GM19351 (cell line): Measurements from ENCODE around the gene ZDHHC12.

ENCODE experiments used
- ATAC-seq: cut with Tn5 transposase; IDR thresholded peaks from one replicate; pipeline ENCODE4 v1.9.1; 2021; ENCODE audit warnings: mild to moderate bottlenecking, moderate library complexity; ENCODE audit not compliant: unreplicated experiment

Gene ZDHHC12

DNA sequence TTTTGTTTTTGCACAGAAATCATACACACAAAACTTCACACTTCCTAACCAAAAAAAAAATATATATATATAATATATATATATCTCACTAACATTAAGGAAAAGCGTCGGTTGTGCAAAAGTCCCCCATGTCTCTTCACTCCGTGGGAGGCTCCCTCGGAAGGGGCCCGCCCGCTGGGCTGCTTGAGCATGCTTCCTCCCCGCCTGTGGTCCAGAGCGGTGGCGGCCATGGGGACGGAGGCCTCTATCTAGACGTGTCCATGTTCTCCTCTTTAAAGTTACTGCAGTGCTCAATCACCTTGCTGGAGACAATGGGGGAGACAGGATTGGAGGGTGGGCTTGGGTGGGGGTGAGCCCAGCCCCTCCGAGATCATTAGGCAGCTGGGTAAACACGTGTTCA, 7.2 kb upstream of the ZDHHC12 start:
- no peak for ATAC-seq

DNA sequence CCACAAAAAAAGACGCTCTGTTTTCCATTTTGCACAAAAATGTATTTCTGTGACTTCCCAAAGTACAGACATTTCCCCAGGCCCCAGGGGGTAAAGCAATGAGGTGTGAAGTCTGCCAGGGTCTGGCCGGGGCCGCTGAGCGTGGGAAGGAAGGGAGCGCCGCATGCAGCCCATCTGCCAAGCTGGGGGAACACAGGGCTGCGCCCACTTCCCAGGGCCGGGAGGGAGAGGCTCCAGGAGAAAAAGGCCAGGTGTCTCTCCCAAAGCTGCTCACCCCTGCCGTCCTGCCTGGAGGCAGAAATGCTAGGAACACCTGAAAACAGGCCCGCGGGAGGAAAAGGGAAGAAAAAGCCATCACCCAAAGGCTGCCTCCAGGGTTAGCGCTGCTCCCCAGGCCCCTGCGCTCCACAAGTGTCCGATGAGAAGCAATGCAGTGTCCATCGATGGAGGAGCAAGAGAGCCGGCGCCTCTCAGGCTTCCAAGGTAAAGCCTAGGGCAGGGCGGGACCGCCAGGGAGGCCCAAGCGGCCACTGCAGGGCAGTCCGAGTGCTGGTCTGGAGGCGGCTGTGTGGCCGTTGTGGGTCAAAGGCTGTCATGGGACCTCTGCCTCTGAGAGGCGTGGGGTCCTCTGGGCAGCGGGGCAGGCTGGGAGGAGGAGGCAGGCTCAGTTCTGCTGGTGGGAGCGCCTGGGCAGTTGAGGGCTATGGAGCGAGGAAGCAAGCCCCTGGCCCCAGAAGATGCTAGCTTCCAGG, 6.0 kb upstream of the ZDHHC12 start:
- no peak for ATAC-seq

DNA sequence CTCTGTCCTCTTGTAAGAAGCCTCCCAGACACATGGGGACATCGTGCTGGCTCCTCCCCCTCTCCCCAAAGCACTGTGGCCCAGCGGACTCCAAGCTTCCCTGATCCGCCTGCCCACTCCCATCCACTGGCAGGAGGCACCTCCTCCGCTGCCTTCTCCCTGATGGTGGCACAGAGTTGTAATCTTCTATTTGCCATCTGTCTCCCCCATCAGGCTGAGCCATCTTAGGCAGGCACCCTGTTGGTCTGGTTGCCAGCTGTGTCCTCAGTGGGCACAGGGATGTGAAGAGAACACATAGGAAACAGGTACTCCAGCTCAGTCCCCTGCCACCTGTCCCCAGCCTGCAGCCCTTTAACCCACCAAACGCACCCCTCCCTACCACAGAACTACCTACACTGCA, 5.4 kb upstream of the ZDHHC12 start:
- ATAC-seq, result no peak

DNA sequence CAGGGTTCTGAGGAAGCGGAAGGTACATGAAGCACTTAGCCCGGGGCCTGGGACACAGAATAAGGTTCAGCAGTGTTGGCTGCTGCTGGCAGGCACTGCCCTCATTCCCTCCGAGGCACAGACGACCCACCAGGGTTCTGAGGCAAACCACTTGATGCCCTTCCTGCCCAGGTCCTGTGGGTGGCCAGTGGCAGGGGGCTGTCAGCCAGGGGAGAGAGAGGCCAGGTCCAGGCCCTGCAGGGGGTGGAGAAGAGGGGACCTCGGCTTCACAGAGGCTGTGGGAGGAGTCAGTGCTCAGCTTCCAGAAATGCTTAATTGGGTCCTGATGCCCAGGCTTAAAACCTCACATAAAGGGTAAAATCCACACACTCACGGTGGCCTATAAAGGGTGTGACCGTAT, 4.4 kb upstream of the ZDHHC12 start:
- no peak for ATAC-seq

DNA sequence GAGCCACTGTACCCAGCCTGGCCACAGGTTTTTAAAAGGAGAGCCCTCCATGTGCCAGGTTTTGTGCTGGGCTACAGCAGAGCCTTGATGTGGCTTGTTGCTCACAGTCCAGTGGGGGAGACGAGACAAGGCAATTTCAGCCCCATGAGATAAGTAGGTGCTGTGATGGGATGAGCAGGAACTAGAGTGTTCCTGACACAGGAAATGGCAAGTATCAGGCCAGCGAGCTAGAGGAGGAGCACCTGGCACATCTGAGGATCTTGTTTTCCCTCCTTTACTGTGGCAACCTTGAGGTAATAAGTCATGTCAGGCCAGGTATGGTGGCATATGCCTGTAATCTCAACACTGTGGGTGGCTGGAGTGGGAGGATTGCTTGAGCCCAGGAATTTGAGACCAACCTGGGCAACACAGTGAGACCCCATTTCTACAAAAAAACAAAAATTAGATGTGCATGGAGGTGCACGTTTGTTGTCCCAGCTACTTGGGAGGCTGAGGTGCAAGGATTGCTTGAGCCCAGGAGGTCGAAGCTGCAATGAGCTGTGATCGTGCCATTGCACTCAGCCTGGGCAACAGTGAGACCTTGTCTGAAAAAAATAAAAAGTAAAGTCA, 3.8 kb upstream of the ZDHHC12 start:
- ATAC-seq, result no peak

DNA sequence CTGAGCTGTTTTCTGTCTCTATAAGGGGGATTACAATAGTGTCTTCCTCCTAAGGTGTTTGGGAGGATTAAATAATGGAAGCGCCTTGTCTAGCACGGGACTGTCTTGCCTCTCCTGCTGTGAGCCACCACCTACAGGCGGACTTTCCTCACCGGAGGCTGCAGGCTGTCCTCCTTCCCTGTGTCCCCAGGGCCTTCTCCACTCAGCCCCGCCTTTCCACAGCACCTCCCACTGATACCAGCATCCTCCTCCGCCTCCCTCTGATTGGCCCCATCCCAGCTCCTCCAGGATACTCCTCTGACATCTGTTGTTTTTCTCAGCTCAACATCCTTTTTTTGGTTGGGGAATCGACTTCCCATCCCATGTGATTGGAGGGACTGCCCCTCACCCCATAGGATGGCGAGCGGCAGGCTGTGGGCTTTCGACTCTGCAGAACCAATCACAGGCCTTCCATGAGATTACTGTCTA, 851 bp upstream of the ZDHHC12 start:
- ATAC-seq, result peak; percentile 21

DNA sequence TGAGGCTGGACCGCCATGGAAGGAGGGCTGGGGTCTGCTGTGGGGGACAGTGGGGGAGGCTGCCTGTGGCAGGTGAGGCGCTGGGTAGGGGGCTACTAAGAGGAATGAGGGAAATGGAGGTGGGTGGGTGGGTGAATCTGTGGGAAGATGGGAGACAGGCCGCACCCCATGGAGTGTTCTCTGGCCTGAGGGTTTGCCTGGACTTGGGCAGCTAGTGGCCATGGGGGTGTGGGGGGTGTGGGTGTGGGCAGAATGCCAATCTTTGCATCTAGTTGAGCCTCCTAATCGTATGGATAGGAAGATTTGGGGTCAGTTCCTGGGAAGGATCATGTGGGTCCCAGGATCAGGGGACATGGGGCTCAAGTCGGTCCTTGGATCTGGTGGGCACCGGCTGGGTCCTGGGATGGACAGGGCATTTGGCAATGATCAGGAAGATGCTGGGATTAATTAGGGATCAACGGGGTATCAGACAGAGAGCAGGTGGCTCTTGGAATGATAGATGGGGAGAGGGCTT, 518 bp downstream of the ZDHHC12 start:
- ATAC-seq, result no peak

DNA sequence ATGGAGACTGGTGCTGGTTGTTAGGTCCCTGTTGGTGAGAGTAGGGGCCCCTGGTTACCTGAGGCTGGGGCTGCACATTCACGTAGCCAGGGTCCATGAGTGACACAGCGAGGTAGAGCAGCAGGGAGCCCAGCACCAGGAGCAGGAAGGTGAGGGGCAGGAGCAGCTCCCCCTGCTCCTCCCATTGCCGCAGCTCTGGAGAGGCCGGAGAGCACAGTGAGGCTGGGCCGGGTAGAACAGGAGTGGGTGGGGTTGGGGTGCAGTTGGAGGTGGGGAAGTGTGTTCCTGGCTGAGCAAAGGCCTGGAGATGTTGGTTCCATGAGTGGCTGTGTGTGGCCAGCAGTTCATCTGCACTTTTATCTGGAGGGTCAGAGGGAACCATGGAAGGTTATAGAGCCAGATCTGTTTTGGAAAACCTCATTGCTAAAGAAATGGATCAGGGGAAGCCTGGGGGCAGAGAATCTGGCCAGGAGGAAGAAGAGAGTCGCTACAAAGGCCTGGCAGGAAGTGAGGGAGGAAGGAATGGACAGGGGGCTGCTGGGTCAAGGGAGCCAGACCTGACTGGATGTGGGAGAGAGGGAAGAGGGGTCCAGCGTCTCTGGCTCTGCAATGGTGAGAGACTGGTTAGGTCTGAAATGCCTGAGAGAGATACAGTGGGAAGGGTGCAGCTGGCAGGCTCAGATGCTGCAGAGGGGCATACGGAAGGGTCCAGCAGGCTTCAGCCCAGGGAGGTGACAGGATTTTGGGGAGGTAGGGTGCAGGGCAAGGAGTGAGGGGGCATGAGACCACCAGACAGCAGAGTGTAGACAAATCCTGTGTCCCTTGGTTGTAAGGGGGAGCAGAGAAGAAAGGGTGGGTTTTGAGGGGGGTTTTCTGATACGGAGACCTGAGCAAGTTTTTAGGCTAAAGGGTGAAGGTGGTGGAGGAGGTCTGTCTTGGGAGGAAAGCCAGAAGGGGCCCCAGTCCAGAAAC, 1.3 kb downstream of the ZDHHC12 start:
- ATAC-seq, result no peak

DNA sequence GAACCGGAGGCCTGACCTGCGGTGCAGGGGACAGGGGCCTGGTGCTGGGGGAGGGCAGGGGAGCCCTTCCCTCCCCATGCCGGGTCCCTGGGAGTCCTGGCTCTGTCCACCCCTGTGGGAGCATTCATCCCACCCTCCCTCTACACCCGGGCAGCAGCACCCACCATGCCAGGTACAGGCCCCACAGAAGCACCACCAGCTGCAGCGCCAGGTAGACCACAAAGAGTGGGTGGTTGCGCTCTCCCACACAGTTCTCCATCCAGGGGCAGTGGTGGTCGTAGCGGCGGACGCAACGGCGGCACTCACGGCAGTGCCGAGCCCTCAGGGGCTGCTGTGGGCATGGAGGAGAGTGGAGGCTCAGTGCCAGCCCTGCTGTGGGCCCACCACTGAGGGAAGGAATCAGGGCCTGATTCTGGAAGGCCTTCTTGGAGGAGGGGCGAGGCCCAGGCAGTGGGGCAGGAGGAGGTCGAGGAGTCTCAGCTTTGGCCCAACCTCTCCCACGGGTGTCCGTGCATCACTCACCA, 2.4 kb downstream of the ZDHHC12 start:
- no peak for ATAC-seq

DNA sequence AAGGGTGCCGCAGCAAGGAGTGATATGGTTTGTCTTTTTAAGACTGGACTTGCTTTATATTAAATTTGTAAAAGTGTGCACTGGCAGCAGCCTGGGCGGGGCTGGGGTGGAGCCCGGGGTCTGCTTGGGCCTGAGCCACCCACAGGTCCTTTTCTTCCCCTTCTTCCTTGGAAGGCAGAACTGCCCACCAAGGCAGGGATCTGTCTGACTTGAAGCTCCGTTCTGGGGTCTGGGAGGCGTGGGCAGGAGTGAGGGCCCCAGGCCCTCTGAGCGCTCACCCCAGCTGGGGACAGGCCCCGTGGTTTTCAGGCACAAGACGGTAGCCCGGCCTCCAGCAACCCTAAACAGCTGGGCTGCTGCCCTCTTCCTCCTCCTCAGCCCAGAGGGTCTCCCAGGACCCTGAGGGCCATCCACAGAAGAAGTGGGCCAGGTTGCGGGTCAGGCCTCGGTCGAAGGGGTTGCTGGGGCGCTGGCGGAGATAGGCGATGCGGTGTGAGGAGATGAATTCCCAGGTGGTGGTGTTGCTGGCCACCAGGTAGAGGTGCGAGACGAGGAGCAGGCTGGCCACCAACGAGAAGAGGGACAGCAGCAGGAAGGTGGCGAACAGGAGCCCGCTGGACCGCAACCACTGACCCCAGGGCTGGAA, 3.0 kb downstream of the ZDHHC12 start:
- no peak for ATAC-seq

DNA sequence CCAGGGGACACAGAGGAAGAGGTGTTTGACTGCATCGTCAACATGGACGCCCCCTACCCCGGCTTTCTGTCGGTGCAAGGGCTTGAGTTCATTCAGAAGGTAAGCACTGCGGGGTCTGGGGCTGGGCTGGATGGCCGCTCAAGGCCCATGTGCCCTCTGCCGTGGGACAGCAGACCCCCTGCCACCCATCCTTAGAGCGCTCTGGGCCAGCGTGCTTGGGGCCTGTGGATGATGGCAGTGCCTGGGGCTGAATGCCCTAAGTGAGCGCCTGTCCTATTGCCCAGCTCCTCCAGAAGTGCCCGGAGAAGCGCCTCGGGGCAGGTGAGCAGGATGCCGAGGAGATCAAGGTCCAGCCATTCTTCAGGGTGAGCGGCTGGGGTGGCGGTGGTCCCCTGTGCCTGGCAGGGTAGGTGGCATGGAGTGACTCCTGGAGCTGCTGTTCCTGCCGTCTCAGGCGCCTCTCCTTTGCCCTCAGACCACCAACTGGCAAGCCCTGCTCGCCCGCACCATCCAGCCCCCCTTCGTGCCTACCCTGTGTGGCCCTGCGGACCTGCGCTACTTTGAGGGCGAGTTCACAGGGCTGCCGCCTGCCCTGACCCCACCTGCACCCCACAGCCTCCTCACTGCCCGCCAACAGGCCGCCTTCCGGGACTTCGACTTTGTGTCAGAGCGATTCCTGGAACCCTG, 3.9 kb downstream of the ZDHHC12 start:
- ATAC-seq, result no peak

DNA sequence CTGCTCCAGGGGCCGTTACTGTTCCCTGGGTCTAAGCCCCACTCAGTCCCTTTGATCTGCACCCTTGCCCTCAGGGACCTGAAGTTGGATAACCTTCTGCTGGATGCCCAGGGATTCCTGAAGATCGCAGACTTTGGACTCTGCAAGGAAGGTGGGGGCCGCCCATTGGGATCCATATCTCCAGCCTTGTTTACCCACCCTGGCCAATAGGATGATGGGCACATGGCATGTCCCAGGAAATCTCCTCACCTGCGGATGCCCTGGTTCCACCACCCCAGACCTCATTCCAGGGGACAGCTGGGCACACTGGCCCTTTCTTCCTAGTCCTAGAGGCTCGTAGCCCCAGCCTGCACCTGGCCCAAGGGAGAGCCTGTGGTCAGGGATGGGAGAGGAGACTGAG, 5.5 kb downstream of the ZDHHC12 start:
- no peak for ATAC-seq

DNA sequence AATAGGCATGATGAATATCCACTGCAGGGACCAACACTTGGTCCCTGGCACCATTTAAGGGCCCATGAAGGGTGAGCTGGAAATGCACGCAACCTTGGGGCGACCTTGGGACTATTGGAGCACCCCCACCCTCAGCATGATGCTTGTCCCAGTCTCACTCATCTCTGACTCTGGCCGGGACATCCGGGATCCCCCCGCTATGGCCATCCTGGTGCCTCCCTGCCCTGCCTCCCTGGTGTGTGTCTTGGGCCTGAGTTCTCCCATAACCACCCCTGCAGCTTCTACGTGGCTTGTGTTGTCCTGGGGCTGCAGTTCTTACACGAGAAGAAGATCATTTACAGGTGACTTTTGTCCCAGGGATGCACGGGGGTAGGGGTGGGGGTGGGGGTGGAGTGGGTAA, 5.9 kb downstream of the ZDHHC12 start:
- no peak for ATAC-seq

DNA sequence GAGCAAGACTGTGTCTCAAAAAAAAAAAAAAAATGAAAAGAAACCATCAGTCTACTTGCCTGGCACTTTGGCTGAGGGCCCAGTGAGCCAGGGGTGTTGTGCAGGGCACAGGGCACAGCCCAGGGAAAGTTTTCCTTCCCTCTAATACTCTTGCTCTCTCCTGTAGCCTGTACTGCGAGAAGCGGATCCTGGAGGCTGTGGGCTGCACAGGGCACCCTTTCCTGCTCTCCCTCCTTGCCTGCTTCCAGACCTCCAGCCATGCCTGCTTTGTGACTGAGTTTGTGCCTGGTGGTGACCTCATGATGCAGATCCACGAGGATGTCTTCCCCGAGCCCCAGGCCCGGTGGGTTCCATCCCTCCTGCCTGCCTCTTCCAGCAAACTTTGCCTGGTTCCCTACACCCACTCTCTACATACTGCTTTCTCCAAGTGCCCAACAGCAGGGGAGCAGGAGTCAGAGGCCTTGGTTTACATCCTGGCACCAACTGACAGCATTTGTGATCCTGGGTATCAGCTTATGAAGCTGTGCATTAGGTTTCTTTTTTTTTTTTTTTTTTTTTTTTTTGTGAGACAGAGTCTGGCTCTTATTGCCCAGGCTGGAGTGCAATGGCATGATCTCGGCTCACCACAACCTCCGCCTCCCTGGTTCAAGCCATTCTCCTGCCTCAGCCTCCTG, 7.2 kb downstream of the ZDHHC12 start:
- ATAC-seq, result no peak

DNA sequence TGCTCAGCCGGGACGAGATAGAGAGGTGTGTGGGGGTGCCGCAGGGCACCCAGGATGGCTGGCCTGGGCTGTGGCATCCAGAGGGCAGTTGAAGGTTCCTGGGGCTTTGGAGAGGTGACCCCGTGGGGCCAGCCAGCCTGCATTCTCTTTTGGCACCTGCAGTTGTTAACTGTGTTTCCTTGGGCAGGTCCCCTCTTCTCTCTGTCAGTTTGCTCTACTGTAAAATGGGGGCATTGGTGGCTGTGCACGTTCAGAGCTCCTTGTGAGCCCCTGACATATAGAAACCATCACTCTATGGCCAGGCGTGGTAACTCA, 8.5 kb downstream of the ZDHHC12 start:
- ATAC-seq, result no peak

DNA sequence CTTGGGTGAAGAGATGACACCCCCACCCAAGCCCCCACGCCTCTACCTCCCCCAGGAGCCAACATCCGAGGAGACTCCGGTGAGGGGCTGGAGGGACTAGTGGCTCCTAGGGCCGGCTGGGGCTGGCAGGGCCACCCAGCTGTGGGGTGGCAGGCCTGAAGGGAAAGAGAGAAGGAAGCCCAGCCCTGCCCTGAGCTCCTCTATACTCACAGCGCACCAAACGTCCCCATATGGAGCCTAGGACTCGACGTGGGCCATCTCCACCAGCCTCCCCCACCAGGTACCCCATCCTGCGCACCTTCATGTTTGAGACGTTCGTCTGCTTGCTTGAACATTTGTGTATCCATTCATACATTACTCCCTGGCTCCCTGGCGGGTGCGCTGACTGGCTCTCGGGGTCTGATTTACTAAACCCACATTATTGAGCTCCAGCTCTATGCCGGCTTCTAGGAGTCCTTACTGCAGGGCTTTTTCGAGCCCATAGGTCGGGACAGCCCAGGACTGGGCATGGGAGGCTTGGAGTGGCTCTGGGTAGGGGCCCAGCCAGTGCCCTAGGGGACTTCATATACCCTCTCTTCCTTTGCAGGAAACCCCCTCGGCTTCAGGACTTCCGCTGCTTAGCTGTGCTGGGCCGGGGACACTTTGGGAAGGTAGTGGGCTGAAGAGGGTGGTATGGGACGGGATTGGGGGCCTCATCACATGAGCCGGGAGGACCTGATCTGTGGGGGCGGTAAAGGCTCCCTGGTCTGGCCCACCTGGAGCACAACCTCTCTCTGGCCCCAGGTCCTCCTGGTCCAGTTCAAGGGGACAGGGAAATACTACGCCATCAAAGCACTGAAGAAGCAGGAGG, 9.1 kb downstream of the ZDHHC12 start:
- ATAC-seq, result no peak

DNA sequence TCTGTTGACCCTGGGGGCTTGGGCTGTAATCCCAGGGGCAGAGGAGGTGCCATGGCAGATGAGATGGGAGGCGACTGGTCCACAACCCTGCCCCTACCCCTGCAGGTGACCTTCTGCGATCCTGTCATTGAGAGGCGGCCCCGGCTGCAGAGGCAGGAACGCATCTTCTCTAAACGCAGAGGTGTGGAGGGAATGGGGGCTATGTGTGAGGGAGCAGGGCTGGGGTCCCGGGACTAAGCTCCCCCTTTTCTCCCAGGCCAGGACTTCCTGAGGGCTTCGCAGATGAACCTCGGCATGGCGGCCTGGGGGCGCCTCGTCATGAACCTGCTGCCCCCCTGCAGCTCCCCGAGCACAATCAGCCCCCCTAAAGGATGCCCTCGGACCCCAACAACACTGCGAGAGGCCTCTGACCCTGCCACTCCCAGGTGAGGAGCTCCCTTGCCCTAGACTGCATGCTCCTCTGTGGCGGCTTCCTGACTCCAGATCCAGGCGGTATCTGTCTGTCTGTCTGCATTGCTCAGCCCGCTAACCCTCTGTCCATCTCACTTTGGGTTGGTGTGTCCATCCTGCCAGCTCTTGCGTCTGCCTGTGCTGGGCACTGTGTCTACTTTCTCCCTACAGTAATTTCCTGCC, 9.9 kb downstream of the ZDHHC12 start:
- ATAC-seq, result no peak

DNA sequence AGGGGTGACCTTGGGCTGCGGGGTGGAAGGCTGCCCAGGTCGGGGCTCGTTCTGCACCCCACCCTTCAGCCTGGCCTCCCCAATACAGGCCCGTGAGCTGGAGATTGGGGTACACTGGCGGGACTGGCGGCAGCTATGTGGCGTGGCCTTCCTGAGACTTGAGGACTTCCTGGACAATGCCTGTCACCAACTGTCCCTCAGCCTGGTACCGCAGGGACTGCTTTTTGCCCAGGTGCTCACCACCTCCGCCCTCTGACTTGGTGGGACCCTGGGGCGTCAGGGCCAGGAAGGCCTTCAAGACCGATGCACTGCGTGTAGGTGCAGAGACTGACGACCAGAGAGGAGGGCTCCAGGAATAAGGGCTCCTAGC, 10.5 kb downstream of the ZDHHC12 start:
- no peak for ATAC-seq
